Fibroblast of lung (primary cell): ENCODE measurements around the gene ODAD4. TPM values are rescaled to one million over a fixed set of nuclear protein-coding genes. Genes with fewer than 3 reads are reported as not detected.

Experiments used
- DNase-seq, 2 donors: peaks; one replicate each; pipeline versions ENCODE4 v3.0.0 to v3.0.0-alpha.2; 2010; ENCODE audit warnings: low read depth in 2 of 2
- H2AFZ ChIP-seq: 2 replicates; pipeline ENCODE4 v1.5.1; 2012; ENCODE audit warnings: low read length, control low read depth, inconsistent platforms
- H3K27ac ChIP-seq: 2 replicates; pipeline ENCODE4 v1.5.1; 2011; ENCODE audit warnings: low read length, control low read depth; ENCODE audit not compliant: insufficient read depth
- H3K27me3 ChIP-seq: 2 replicates; pipeline ENCODE4 v1.5.1; 2011; ENCODE audit warnings: mild to moderate bottlenecking, low read length; ENCODE audit not compliant: control insufficient read depth, insufficient read depth
- H3K36me3 ChIP-seq: 2 replicates; pipeline ENCODE4 v1.5.1; 2011; ENCODE audit warnings: low read length; ENCODE audit not compliant: control insufficient read depth, insufficient read depth
- H3K4me1 ChIP-seq: 2 replicates; pipeline ENCODE4 v1.5.1; 2011; ENCODE audit warnings: low read length; ENCODE audit not compliant: control insufficient read depth, insufficient read depth; ENCODE audit errors: extremely low read depth
- H3K4me2 ChIP-seq: 2 replicates; pipeline ENCODE4 v1.5.1; 2011; ENCODE audit warnings: low read length, control low read depth; ENCODE audit not compliant: insufficient read depth; ENCODE audit errors: extremely low read depth
- H3K4me3 ChIP-seq, 4 experiments: fragments of 200-600 bp in 1 of 4; sonication (generic) in 1 of 4; replicated peaks in 1 of 4; 2 replicates each; pipeline ENCODE4 v1.5.1; 2011 to 2016; ENCODE audit warnings: low read length in 4 of 4, low read depth in 3 of 4, mild to moderate bottlenecking in 3 of 4, control low read depth in 2 of 4, inconsistent platforms in 1 of 4, mixed read lengths in 1 of 4; ENCODE audit not compliant: insufficient read depth in 1 of 4; ENCODE audit errors: control extremely low read depth in 1 of 4
- H3K79me2 ChIP-seq: 2 replicates; pipeline ENCODE4 v1.5.1; 2012; ENCODE audit warnings: mild to moderate bottlenecking, low read length, inconsistent platforms; ENCODE audit not compliant: control insufficient read depth, insufficient read depth
- H3K9ac ChIP-seq: 2 replicates; pipeline ENCODE4 v1.5.1; 2011; ENCODE audit warnings: mild to moderate bottlenecking, low read length, control low read depth; ENCODE audit not compliant: insufficient read depth
- H3K9me3 ChIP-seq: 2 replicates; pipeline ENCODE4 v1.5.1; 2012; ENCODE audit warnings: low read depth, low read length; ENCODE audit not compliant: control insufficient read depth, insufficient read depth
- H4K20me1 ChIP-seq: 2 replicates; pipeline ENCODE4 v1.5.1; 2011; ENCODE audit warnings: low read length; ENCODE audit not compliant: control insufficient read depth, insufficient read depth; ENCODE audit errors: extremely low read depth
- CTCF ChIP-seq, 2 donors: IDR thresholded peaks in 1 of 2; conservative IDR thresholded peaks in 1 of 2; 1 replicate in 1 of 2; 2 replicates in 1 of 2; pipeline ENCODE4 v1.5.1; 2011 to 2012; ENCODE audit warnings: low read length in 2 of 2, control low read depth in 1 of 2, inconsistent platforms in 1 of 2, low read depth in 1 of 2, mild to moderate bottlenecking in 1 of 2
- EZH2 ChIP-seq: IDR thresholded peaks from 2 replicates; pipeline ENCODE4 v1.5.1; 2012; ENCODE audit warnings: low read length, control low read depth, mild to moderate bottlenecking; ENCODE audit errors: missing control alignments
- polyA plus RNA-seq, 2 donors: library from polyadenylated mRNA; depleted of rRNA in 1 of 2; stranded (reverse) in 1 of 2; unstranded in 1 of 2; fragments of >200 nt; gene quantifications; 2 replicates each; pipeline ENCODE4 v1.2.1, GENCODE V29; 2011 to 2012; ENCODE audit warnings: missing spikeins in 1 of 2
- total RNA-seq: library from RNA; depleted of rRNA; stranded (reverse); fragments of >200 nt; gene quantifications from 2 replicates; pipeline ENCODE4 v1.2.1, GENCODE V29; 2014

The ODAD4 gene
- total and polyA plus RNA-seq, 2 donors (not counting 1 experiment from before 2014, with no cell fraction given): 0.36 to 0.99 TPM

GRCh38 chr17:41895617-41896016 lies 34.8 kb upstream of the ODAD4 start:
- Histone ChIP-seq H3K4me3 (no peak overlapping the region), H3K27me3 (no peaks in the 10 kb centered on the region), H3K9ac (no peak overlapping the region), H3K9me3 (no peaks in the 10 kb centered on the region), H3K79me2 (peaks cover 4% of the 10 kb centered on the region), H3K27ac (peak overlapping the region; percentile 81), H2AFZ (no peak overlapping the region), H3K36me3 (peaks cover 36% of the 10 kb centered on the region), H3K4me2 (peak overlapping the region; percentile 27), H3K4me1 (peaks cover 15% of the 10 kb centered on the region), H4K20me1 (no peaks in the 10 kb centered on the region)
- TF ChIP-seq CTCF (conservative IDR thresholded peaks at IDR 0.05 in 1 of 2, IDR thresholded peaks at IDR 0.05 in 1 of 2; ENCODE audit: low read depth in 1 of 2, low read length in 2 of 2) (no peak), EZH2 (no peak)
- DNase-seq: peak; percentile 40 to 42

GRCh38 chr17:41896726-41897125 lies 33.7 kb upstream of the ODAD4 start:
- H3K27ac ChIP-seq: no peak overlapping the region
- H2AFZ ChIP-seq: no peak overlapping the region
- no peak overlapping the region for H3K9ac ChIP-seq
- TF ChIP-seq CTCF (conservative IDR thresholded peaks at IDR 0.05 in 1 of 2, IDR thresholded peaks at IDR 0.05 in 1 of 2; ENCODE audit: low read depth in 1 of 2, low read length in 2 of 2) (no peak), EZH2 (no peak)
- peaks cover 38% of the 10 kb centered on the region for H3K36me3 ChIP-seq
- DNase-seq: no peak
- H3K79me2 ChIP-seq: peaks cover 4% of the 10 kb centered on the region
- no peaks in the 10 kb centered on the region for H4K20me1 ChIP-seq
- no peak overlapping the region for H3K4me3 ChIP-seq
- H3K27me3 ChIP-seq: no peaks in the 10 kb centered on the region
- peaks cover 15% of the 10 kb centered on the region for H3K4me1 ChIP-seq
- no peak overlapping the region for H3K4me2 ChIP-seq
- H3K9me3 ChIP-seq: no peaks in the 10 kb centered on the region

- Histone ChIP-seq H3K4me3 (no peak overlapping the region), H3K9ac (no peak overlapping the region), H3K4me2 (no peak overlapping the region), H3K27ac (no peak overlapping the region), H3K27me3 (no peaks in the 10 kb centered on the region), H3K36me3 (peaks cover 40% of the 10 kb centered on the region), H3K4me1 (peaks cover under 1% of the 10 kb centered on the region), H3K9me3 (no peaks in the 10 kb centered on the region), H4K20me1 (no peaks in the 10 kb centered on the region), H3K79me2 (peaks cover 2% of the 10 kb centered on the region), H2AFZ (no peak overlapping the region)
- no peak for DNase-seq
- no peak for TF ChIP-seq EZH2
These were observed 28.8 kb upstream of the ODAD4 start for GRCh38 chr17:41901646-41902045.
